Stimulated activated CD8-positive, alpha-beta memory T cell treated with anti-CD3 and anti-CD28 coated beads, Interleukin-7, amount 100 ng/mL, for 4 hours (primary cell): ENCODE measurements around the gene ATRN.
"Not testable (repeated sequence)": the region's sequence is repeated elsewhere in the genome, so short reads cannot be mapped to it uniquely, and the experiment has no call there.

ENCODE experiments used
- DNase-seq, 2 donors: peaks; one replicate each; pipeline ENCODE4 v3.0.0-alpha.2; 2020; ENCODE audit warnings: low read depth in 2 of 2

Gene ATRN

DNA sequence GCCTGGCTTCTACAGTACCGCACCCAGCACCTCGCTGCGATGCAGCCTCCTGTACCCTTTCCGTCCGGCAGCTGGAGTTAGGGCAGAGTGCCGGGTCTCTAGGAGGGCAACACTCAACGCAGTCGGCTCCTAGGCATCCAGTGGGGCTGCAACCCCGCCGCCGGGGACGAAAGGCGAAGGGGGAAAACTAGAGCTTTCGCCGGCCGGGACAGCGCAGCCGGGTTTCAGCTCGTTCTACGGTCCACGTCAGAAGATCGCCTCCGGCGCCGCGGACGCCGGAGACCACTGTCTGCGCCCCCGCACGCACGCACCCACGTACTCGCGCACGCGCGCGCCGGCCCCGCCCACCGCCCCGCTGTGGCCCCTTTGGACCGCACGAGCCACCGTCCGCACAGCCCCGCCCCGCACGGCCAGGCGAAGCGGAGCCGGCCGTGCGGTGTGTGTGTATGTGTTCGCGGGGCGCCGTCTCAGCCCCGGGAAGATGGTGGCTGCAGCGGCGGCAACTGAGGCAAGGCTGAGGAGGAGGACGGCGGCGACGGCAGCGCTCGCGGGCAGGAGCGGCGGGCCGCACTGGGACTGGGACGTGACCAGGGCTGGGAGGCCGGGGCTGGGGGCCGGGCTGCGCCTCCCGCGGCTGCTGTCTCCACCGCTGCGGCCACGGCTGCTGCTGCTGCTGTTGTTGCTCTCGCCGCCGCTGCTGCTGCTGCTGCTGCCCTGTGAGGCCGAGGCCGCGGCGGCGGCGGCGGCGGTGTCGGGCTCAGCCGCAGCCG is at the start of gene ATRN:
ATRN (plus strand) TSS at position 392 of the 770 bp plus-strand sequence; CDS start at position 482, 90 bp downstream.
- peak; percentile 70 to 88 for DNase-seq

- no peak for DNase-seq
Observed at GRCh38 chr20:3421985-3422384, 48.8 kb upstream of the ATRN start.

- no peak for DNase-seq
Observed at GRCh38 chr20:3423126-3423525, 47.7 kb upstream of the ATRN start.

DNA sequence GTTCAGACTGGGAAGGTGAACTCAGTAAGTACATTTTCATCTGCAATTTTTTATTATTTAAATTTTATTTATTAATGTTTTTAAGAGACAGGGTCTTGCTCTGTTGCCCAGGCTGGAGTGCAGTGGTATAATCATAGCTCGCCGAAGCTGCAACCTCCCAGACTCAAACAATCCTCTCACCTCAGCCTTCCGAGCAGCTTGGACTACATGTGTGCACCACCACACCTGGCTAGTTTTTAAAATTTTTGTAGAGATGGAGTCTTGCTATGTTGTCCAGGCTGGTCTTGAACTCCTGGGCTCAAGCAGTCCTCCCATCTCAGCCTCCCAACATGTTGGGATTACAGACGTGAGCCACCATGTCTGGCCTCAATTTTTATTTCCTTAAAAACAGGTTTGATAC is 44.1 kb upstream of the ATRN start:
- DNase-seq = not testable (repeated sequence)

DNA sequence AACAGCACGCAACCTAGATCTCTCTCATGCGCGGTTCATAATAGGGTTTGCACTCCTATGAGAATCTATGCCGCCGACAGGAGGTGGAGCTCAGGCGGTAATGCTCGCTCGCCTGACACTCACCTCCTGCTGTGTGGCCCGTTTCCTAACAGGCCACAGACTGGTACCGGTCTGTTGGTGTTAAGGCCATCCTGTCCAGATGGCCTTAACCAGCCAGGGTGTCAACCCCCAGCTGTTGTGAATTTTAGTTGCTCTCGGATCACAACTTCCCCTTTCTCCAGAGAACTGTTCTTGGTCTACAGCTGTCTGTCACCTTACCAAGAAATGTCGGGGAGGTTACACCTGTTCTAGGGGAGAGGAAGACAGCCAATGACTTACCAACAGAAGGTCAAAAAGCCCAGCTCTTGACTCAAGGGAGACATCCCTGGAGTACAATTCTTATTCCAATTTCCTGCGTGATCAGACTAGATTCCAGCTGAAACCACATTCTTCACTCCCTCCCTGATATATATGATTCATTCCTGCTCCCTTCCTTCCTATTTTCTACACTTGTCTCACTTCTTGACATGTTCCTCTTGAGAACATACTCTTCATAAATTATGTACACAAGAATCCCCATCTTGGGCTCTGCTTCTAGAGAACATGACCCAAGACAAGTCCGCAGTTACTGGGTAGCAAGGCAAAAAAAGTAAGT is 40.3 kb upstream of the ATRN start:
- no peak for DNase-seq

- no peak for DNase-seq
Observed at GRCh38 chr20:3431109-3431508, 39.7 kb upstream of the ATRN start.

DNA sequence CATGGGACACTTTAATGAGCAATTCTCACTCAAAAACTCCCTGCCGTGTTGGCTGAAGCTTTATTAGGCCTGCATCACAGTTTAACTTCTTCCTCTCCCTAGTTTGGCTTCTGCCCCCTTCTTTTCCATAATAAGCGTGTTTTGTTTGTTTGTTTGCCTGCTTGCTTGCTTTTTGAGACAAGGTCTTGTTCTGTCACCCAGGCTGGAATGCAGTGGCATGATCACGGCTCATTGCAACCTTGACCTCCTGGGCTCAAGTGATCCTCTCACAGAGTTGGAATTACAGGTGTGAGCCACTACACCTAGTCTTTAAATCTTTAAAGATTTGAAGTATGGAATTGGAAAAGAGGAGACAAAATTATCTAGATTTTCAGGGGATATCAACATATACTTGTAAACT is 38.0 kb upstream of the ATRN start:
- DNase-seq = no peak

DNA sequence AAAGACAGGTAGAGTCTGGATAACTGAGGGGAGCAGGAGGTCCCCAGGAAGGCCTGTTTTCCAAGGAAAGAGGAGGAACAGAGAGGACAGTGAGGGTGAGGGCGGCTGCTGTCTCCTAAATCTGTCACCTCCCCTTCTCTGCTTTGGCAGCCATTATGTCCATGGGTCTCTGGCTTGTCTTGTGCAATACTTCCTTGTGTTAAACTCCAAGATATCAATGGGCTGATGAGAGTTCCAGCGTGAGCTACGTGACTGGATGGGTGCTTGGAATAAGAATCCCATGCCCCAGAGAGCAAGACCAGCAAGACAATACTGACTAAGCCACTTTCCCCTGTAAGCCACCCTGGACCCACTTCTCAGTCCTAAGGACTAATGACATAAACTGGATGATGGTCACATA is 37.1 kb upstream of the ATRN start:
- DNase-seq = no peak

- DNase-seq = no peak
Observed at GRCh38 chr20:3434232-3434631, 36.6 kb upstream of the ATRN start.

DNA sequence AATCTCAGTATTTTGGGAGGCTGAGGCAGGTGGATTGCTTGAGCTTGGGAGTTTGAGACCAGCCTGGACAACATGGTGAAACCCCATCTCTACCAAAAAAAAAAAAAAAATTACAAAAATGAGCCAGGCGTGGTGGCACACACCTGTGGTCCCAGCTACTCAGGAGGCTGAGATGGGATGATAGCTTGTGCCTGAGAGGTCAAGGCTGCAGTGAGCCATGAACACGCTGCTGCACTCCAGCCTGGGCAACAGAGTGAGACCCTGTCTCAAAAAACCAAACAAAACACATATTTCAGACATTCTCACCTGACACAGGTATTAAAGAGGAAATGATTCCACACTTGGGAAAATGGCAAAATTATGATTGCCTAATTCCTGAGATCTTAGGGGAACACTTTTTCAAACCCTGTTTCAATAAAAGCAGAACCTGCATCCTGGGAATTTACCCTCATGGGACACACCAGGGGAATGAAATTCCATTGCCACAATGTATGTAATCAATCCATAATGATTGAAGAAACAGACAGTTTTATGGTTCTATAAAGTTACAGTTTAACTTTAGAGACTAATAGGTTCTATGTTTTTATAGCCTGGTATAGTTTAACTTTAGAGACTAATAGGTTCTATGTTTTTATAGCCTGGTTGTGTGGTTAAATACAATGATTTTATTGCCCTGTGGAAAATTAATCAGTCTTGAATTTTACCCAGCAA is 33.8 kb upstream of the ATRN start:
- DNase-seq = no peak

DNA sequence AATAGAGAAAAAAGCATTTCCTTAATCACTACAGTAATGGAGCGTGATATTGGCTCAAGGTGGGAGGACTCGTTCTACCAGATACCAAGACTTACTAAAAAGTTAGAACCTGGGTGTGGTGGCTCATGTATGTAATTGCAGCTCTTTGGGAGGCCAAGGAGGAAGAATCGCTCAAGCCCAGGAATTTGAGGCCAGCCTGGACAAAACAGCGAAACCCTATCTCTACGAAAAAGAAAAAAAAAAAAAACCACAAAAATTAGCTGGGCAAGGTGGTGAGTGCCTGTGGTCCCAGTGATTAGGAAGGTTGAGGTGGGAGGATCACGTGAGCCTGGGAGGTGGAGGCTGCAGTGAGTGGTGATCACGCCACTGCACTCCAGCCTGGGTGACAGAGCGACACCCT is 24.0 kb upstream of the ATRN start:
- no peak for DNase-seq

DNA sequence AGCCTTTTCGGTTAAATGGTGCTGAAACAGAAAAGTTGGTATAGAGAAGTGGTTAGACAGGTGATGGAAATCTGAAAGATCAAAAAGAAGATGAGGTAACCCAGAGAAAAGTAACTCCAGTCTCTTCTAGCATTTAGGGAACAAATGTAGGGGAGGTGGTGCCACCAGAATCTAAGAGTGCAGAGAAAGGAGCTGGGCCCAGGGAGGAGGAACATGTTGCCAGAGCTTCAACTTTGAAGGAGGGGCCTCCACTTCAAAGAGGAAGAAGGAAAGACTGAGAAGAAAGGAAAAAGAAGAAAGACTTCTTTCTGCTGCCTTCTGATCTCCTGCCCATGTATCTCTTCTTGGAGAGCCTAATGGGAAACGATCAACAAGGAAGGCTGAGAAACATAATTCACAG is 23.5 kb upstream of the ATRN start:
- DNase-seq = no peak

DNA sequence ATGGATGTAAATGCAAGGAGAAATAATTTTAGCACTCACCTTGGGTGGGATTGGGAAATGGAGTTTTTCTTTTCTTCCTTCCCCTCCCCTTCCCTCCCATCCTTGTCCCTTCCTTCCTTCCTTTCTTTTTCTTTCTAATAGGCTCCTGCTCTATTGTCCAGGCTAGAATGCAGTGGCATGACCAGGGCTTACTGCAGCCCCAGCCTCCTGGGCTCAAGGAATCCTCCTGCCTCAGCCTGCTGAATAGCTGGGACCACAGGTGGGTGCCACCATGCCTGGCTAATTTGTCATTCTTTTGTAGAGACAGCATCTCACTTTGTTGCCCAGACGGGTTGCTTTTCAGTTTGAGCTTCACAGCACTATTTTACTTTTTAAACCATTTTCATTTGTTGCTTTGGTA is 21.5 kb upstream of the ATRN start:
- no peak for DNase-seq

DNA sequence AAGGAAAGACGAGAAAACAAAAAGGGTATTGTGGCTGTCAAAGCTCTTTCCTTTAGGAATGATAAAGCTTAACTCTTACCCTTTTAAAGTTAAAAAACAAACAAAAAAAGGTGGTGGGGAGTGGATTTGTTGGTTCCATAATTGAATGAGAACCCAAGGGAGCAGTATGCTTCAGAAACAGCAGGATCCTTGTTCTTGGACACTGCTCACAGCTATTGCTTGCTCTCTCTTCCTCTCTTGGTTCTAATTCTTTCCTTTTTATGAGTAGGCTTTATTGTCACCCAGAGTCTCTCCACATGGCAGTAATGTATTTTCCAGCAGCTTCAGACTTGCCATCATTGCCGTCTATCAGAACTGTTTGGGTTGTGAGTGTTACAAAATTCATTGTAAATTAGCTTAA is 18.7 kb upstream of the ATRN start:
- DNase-seq = no peak

- no peak for DNase-seq
Observed at GRCh38 chr20:3452690-3453089, 18.1 kb upstream of the ATRN start.

GRCh38 chr20:3454831-3455230 is 16.0 kb upstream of the ATRN start:
- DNase-seq = no peak

GRCh38 chr20:3456648-3457047 is 14.2 kb upstream of the ATRN start:
- DNase-seq = no peak

DNA sequence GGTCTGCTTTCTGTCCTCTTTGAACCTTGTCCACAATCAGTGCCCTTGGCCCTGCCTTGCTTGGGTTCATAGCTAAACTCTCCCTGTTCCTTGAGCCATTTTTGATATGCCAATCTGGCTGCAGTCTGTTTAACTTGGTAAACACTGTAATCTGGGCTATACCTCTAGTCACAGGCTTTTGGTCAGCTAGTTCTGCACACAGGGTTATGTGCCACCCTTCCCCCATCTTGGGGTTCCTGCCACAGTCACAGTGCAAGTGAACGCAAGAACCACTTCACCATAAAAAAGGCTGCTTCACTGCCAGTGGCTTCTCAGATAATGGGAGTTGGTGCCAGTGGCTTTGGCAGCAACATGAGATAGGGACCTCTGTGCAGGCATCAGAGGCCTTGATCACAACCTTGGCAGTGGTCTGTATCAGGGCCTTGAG is 10.9 kb upstream of the ATRN start:
- no peak for DNase-seq

GRCh38 chr20:3461211-3461771 is 9.5 kb upstream of the ATRN start:
- no peak for DNase-seq

GRCh38 chr20:3461911-3462677 is 8.7 kb upstream of the ATRN start:
- no peak for DNase-seq

GRCh38 chr20:3464166-3464565 is 6.7 kb upstream of the ATRN start:
- DNase-seq = no peak

GRCh38 chr20:3465301-3465700 is 5.5 kb upstream of the ATRN start:
- DNase-seq = no peak
